Measurements from ENCODE around the gene PAGE3. TPM values are rescaled to one million over a fixed set of nuclear protein-coding genes. Genes with fewer than 3 reads are reported as not detected.
A peak's percentile ranks its signal among the peaks of the same experiment; 100 is the strongest.

PAGE3 gene
- total RNA-seq, 6 experiments from 2014 or later, result not detected

DNA sequence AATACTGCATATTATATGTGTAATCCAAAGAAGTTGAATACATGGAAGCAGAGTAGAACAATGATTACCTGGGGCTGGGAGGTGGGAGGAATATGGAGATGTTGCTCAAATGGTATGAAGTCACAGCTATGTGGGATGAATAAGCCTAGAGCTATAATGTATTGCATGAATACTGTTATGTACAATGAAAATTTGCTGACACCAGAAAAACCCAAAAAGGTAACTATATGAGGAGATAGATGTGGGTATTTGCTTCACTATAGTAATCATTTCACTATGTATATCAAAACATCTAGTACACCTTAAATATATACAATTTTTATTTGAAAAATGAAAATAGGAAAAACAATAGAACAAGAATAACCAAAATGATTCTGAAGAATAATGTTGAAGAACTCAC is 11.2 kb downstream of the PAGE3 start:
- DNase-seq, result no peak
- Mint-ChIP-seq H3K27me3 (ENCODE audit: insufficient read depth) (no peaks in the 10 kb centered on the region), H3K4me1 (ENCODE audit: low read depth) (no peaks in the 10 kb centered on the region), H3K36me3 (ENCODE audit: low read depth) (no peaks in the 10 kb centered on the region), H3K4me3 (no peak overlapping the region), H3K27ac (no peak overlapping the region), H3K9me3 (no peaks in the 10 kb centered on the region)
- TF ChIP-seq, protein P1, sequence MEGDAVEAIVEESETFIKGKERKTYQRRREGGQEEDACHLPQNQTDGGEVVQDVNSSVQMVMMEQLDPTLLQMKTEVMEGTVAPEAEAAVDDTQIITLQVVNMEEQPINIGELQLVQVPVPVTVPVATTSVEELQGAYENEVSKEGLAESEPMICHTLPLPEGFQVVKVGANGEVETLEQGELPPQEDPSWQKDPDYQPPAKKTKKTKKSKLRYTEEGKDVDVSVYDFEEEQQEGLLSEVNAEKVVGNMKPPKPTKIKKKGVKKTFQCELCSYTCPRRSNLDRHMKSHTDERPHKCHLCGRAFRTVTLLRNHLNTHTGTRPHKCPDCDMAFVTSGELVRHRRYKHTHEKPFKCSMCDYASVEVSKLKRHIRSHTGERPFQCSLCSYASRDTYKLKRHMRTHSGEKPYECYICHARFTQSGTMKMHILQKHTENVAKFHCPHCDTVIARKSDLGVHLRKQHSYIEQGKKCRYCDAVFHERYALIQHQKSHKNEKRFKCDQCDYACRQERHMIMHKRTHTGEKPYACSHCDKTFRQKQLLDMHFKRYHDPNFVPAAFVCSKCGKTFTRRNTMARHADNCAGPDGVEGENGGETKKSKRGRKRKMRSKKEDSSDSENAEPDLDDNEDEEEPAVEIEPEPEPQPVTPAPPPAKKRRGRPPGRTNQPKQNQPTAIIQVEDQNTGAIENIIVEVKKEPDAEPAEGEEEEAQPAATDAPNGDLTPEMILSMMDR (IDR thresholded peaks at IDR 0.05), result no peak

DNA sequence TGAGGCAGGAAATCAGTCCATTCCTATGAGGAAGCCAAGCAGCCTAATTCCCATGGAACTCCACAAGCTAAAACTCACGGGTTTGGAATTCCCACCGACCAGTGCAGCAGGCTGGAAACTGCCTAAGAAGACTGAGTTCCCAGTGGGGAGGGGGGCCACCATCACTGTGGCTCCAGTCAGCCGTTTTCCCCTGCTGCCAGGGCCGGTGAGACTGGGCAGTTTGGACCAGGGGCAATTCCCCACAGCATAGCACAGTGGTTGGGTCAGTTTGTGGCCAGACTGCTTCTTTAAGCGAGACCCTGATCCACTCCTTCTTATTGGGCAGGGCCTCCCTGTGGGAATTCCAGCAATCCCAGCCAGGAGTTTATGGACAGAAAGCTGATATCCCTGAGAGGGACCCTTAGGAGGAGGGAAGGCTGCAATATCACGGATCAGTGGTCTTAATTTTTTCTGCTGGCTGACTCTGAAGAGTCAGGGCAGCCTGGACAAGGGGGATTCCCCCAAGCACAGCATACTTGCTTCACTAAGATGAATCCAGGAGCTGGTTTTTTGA is 23.9 kb downstream of the PAGE3 start:
- TF ChIP-seq, protein P1 (IDR thresholded peaks at IDR 0.05), result no peak
- no peak overlapping the region for H3K4me3 Mint-ChIP-seq
- H3K36me3 Mint-ChIP-seq (ENCODE audit: low read depth), result no peaks in the 10 kb centered on the region
- no peak overlapping the region for H3K27ac Mint-ChIP-seq
- no peaks in the 10 kb centered on the region for H3K4me1 Mint-ChIP-seq (ENCODE audit: low read depth)
- DNase-seq, result no peak
- no peaks in the 10 kb centered on the region for H3K9me3 Mint-ChIP-seq
- no peaks in the 10 kb centered on the region for H3K27me3 Mint-ChIP-seq (ENCODE audit: insufficient read depth)

DNA sequence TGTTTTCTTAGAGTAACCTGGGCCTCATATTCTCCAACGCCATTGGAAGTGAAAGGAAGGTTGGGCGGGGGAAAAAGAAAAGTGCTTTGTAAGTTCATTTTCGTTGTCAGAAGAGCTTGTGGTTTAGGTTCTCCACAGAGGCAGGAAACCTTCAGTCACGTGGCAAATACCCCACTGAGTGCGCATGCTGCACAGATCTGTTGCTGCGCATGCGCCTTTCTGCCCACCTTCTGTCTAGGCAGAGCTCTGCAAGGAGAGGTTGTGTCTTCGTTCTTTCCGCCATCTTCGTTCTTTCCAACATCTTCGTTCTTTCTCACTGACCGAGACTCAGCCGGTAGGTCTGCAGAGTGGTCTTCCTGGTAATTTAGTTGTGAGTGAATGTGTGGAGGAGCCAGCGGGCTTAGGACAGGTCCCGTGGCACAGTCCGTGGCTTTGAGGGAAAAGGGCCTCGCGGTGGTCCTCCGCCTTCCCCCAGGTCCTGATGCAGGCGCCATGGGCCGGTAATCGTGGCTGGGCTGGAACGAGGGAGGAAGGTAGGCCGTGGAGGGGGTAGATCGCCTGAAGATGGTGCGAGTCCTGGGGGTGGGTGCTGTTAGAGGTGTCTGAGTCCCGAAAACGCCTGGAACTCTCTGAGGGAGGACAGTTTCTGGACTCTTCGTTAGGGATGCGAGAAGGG is 44.5 kb downstream of the PAGE3 start, which contains the start of gene PAGE5:
Gene PAGE5 (plus strand): TSS at position 228 of the 676 bp plus-strand sequence. CDS start 1,037 bp downstream, outside the sequence.
- Mint-ChIP-seq H3K27me3 (ENCODE audit: insufficient read depth) (no peaks in the 10 kb centered on the region; the same call in none of the 2 replicates), H3K27ac (no peak within 1 kb of the TSS), H3K4me1 (ENCODE audit: low read depth) (no peaks in the 10 kb centered on the region), H3K9me3 (no peaks in the 10 kb centered on the region), H3K4me3 (no peak within 1 kb of the TSS), H3K36me3 (ENCODE audit: low read depth) (no peaks in the 10 kb centered on the region)
- TF ChIP-seq, protein P1 (IDR thresholded peaks at IDR 0.05), result no peak
- no peak for DNase-seq

DNA sequence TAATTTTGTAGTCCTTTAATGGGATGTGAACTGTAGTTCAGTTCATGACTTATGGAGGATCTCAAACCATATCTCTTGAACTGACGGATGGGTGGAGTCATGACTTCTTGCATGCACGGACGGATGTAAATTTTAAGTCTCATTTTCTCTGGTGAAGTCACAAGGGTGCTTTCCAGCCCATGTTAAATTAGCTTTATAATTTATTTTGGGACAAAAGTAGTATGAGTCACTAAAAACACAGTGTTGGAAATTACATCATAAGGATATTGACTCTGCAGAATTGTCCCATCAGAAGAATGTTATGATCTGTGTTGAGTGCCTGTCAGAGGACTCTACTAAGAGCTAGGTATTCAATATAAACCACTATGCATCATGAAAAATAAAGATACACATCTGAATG is 51.3 kb downstream of the PAGE3 start:
- no peaks in the 10 kb centered on the region for H3K36me3 Mint-ChIP-seq (ENCODE audit: low read depth)
- TF ChIP-seq, protein P1 (IDR thresholded peaks at IDR 0.05), result no peak
- H3K4me1 Mint-ChIP-seq (ENCODE audit: low read depth), result no peaks in the 10 kb centered on the region
- no peak for DNase-seq
- H3K27ac Mint-ChIP-seq, result no peak overlapping the region
- H3K9me3 Mint-ChIP-seq, result no peaks in the 10 kb centered on the region
- H3K4me3 Mint-ChIP-seq, result no peak overlapping the region
- no peaks in the 10 kb centered on the region; the same call in 1 of the 2 replicates for H3K27me3 Mint-ChIP-seq (ENCODE audit: insufficient read depth)

DNA sequence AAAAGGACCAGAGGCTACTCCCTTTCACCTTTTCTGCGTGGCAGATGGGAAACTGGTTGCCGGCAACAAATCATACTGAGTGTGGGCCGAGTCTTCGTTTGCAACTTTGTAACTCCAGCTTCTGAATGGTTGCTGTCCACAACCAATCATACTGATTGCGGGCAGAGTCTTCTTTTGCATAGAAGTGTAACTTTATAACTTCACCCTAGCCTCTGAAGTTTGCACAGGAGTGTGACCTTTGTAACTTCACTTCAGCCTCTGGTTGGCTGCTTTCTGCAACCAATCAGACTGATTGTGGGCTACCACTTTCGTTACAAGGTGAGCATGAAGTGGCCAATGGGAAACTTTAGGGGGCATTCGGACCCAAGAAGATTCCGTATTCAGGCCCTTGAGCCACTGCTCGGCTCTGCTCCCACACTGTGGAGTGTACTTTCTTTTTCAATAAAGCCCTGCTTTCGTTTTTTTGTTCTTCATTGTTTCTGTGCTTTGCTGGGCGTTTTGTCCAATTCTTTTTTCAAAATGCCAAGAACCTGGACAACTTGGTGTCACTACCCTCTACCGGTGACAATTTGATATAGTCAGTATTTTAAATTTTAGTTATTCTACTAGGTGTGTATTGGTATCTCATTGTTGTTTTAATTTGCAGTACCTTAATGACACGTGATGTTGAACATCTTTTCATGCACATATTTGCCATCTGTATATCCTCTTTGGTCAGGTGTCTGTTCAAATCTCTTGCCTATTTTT is 53.6 kb downstream of the PAGE3 start:
- DNase-seq, result no peak
- no peaks in the 10 kb centered on the region for H3K27me3 Mint-ChIP-seq (ENCODE audit: insufficient read depth)
- no peaks in the 10 kb centered on the region for H3K9me3 Mint-ChIP-seq
- peak overlapping the region; percentile 43; the same call in 1 of the 2 replicates for H3K4me3 Mint-ChIP-seq
- no peaks in the 10 kb centered on the region for H3K4me1 Mint-ChIP-seq (ENCODE audit: low read depth)
- TF ChIP-seq, protein P1 (IDR thresholded peaks at IDR 0.05), result no peak
- no peak overlapping the region for H3K27ac Mint-ChIP-seq
- H3K36me3 Mint-ChIP-seq (ENCODE audit: low read depth), result no peaks in the 10 kb centered on the region

Other genes starting within 250 kb of the PAGE3 start
- gene ALAS2, start 233.9 kb downstream of the PAGE3 start, total RNA-seq (2021; fragmentation: NEBNext Ultra II Directional; extraction: Animal tissue kit (Norgen Biotek cat#: 25700)), result not detected
- not detected for gene PAGE2B, start 189.9 kb downstream of the PAGE3 start, total RNA-seq (2021; fragmentation: NEBNext Ultra II Directional; extraction: Animal tissue kit (Norgen Biotek cat#: 25700))
- under 1 TPM in 1 of 6 experiments, not detected in 5; 0.82 TPM for gene PAGE2, start 175.9 kb downstream of the PAGE3 start, total RNA-seq (2021; fragmentation: NEBNext Ultra II Directional; extraction: Animal tissue kit (Norgen Biotek cat#: 25700))
- gene PAGE5, start 44.6 kb downstream of the PAGE3 start, total RNA-seq (2021; fragmentation: NEBNext Ultra II Directional; extraction: Animal tissue kit (Norgen Biotek cat#: 25700)), result 1 to 10 TPM in 3 of 6 experiments, under 1 TPM in 1, not detected in 2; 0.60 to 1.3 (median 1.2) TPM
- 10 to 100 TPM; 20.6 to 25.3 (median 24.9) TPM for gene MAGEH1, start 187.2 kb upstream of the PAGE3 start, total RNA-seq (2021; fragmentation: NEBNext Ultra II Directional; extraction: Animal tissue kit (Norgen Biotek cat#: 25700))
- 1 to 10 TPM in 3 of 6 experiments, under 1 TPM in 3; 0.73 to 1.2 (median 1.0) TPM for gene USP51, start 224.9 kb upstream of the PAGE3 start, total RNA-seq (2021; fragmentation: NEBNext Ultra II Directional; extraction: Animal tissue kit (Norgen Biotek cat#: 25700))

All from HFFc6 (cell line).